ENCODE results near the gene MTMR2. TPM values are rescaled to one million over a fixed set of nuclear protein-coding genes. Genes with fewer than 3 reads are reported as not detected.

The MTMR2 gene
- total and polyA plus RNA-seq, 2 of the 13 experiments (the other 11 are each of a cell fraction or from before 2014, with no cell fraction given) = 12.7 to 22.3 TPM

DNA sequence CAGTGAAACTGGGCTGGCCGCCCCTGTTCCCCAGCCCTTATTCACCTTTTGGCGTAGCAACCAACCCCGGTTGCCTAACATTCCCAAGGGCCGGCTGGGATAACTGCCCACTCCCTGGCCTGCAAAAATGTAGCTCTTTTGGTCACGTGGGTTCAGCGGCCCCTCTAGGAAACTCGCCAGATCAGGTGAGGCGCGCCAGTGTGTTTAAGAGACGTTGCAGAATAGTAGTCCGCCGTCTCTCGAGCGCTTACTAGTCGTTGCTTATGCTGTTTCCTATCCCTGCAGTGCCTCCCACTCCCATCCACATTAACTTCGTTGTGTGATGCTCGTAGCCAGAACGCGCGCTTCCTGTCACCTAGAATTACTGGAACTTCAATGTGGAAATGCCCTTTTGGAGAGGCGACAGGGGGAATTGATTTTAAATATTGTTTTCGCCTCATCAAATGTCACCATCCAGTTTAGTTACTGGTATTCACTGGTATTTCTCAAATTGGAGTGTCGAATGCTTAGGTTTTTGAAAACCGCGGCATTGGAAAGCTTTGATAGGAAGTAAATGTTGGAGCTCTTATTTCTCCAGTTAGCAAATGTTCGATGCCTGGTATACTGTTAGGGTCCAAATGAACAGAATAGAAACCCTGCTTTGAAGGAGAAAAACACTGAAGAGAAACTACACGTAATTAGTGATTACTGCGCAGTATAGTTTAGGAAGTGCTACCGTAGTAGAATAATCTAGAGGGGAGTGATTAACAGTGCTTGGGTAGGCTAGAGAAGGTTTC is 132.8 kb downstream of the MTMR2 start (continued):
- TF ChIP-seq, protein P1, sequence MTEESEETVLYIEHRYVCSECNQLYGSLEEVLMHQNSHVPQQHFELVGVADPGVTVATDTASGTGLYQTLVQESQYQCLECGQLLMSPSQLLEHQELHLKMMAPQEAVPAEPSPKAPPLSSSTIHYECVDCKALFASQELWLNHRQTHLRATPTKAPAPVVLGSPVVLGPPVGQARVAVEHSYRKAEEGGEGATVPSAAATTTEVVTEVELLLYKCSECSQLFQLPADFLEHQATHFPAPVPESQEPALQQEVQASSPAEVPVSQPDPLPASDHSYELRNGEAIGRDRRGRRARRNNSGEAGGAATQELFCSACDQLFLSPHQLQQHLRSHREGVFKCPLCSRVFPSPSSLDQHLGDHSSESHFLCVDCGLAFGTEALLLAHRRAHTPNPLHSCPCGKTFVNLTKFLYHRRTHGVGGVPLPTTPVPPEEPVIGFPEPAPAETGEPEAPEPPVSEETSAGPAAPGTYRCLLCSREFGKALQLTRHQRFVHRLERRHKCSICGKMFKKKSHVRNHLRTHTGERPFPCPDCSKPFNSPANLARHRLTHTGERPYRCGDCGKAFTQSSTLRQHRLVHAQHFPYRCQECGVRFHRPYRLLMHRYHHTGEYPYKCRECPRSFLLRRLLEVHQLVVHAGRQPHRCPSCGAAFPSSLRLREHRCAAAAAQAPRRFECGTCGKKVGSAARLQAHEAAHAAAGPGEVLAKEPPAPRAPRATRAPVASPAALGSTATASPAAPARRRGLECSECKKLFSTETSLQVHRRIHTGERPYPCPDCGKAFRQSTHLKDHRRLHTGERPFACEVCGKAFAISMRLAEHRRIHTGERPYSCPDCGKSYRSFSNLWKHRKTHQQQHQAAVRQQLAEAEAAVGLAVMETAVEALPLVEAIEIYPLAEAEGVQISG (CRISPR knock-in tag; IDR thresholded peaks at IDR 0.05) = peak; percentile 97
- TF ChIP-seq ZNF891 (CRISPR knock-in tag; IDR thresholded peaks at IDR 0.05) (no peak), ZNF839 (CRISPR knock-in tag; IDR thresholded peaks at IDR 0.05; ENCODE audit: borderline replicate concordance) (no peak), NCOA5 (CRISPR knock-in tag; IDR thresholded peaks at IDR 0.05) (0 out of 2 replicates have a peak, but pooled peaks have one; percentile 26), MED13 (CRISPR knock-in tag; IDR thresholded peaks at IDR 0.05) (0 out of 2 replicates have a peak, but pooled peaks have one; percentile 33), FOXA1 (IDR thresholded peaks at IDR 0.05) (no peak), FOXA1 (CRISPR knock-in tag; IDR thresholded peaks at IDR 0.05) (no peak), MYC (CRISPR knock-in tag; IDR thresholded peaks at IDR 0.05; ENCODE audit: borderline replicate concordance) (peak; percentile 48; the same call in 1 of the 2 replicates), ZNF253 (CRISPR knock-in tag; IDR thresholded peaks at IDR 0.05; ENCODE audit: borderline replicate concordance) (no peak), THRA (CRISPR knock-in tag; IDR thresholded peaks at IDR 0.05; ENCODE audit: borderline replicate concordance) (no peak)

Measured in HepG2 (cell line).